Trophoblast cell (in vitro differentiated cells and primary cell): Measurements from ENCODE around the gene SP140L.
"Not testable (repeated sequence)": the region's sequence is repeated elsewhere in the genome, so short reads cannot be mapped to it uniquely, and the experiment has no call there.

Source experiments
- DNase-seq, 2 donors: peaks; one replicate each; pipeline ENCODE4 v3.0.0-alpha.2; 2016
- H2AFZ ChIP-seq: 2 replicates; pipeline ENCODE4 v1.6.1; 2013; ENCODE audit warnings: low read length, moderate library complexity, mild to moderate bottlenecking; ENCODE audit not compliant: insufficient read depth, poor library complexity
- H2AK5ac ChIP-seq: 2 replicates; pipeline ENCODE4 v1.6.1; 2013; ENCODE audit warnings: mild to moderate bottlenecking, low read length
- H2BK120ac ChIP-seq: 2 replicates; pipeline ENCODE4 v1.6.1; 2013; ENCODE audit warnings: low read length, mild to moderate bottlenecking, moderate library complexity; ENCODE audit not compliant: insufficient read depth, poor library complexity
- H2BK12ac ChIP-seq: 2 replicates; pipeline ENCODE4 v1.6.1; 2013; ENCODE audit warnings: mild to moderate bottlenecking, low read length, moderate library complexity
- H2BK5ac ChIP-seq: 2 replicates; pipeline ENCODE4 v1.6.1; 2013; ENCODE audit warnings: low read length, low read depth, moderate library complexity, mild to moderate bottlenecking; ENCODE audit not compliant: poor library complexity
- H3K14ac ChIP-seq: 2 replicates; pipeline ENCODE4 v1.6.1; 2013; ENCODE audit warnings: mild to moderate bottlenecking, low read length
- H3K18ac ChIP-seq: 2 replicates; pipeline ENCODE4 v1.6.1; 2013; ENCODE audit warnings: mild to moderate bottlenecking, low read length
- H3K23ac ChIP-seq: 2 replicates; pipeline ENCODE4 v1.6.1; 2013; ENCODE audit warnings: low read length
- H3K27ac ChIP-seq: 2 replicates; pipeline ENCODE4 v1.5.1; 2013; ENCODE audit warnings: low read depth, mild to moderate bottlenecking, inconsistent platforms, low read length, moderate library complexity
- H3K27me3 ChIP-seq: 2 replicates; pipeline ENCODE4 v1.6.1; 2013; ENCODE audit warnings: inconsistent platforms, mild to moderate bottlenecking, low read length, moderate library complexity; ENCODE audit not compliant: insufficient read depth
- H3K36me3 ChIP-seq, 2 experiments: 1 replicate in 1 of 2; 2 replicates in 1 of 2; pipeline ENCODE4 v1.6.1; 2013; ENCODE audit warnings: low read length in 2 of 2, mild to moderate bottlenecking in 2 of 2, moderate library complexity in 1 of 2; ENCODE audit not compliant: insufficient read depth in 2 of 2, control insufficient read depth in 1 of 2
- H3K4ac ChIP-seq: 2 replicates; pipeline ENCODE4 v1.6.1; 2013; ENCODE audit warnings: low read depth, mild to moderate bottlenecking, low read length, moderate library complexity
- H3K4me1 ChIP-seq, 2 experiments: 1 replicate in 1 of 2; 2 replicates in 1 of 2; pipeline ENCODE4 v1.6.1; 2013; ENCODE audit warnings: low read length in 2 of 2, mild to moderate bottlenecking in 2 of 2, moderate library complexity in 1 of 2; ENCODE audit not compliant: insufficient read depth in 2 of 2, control insufficient read depth in 1 of 2
- H3K4me2 ChIP-seq: 2 replicates; pipeline ENCODE4 v1.6.1; 2013; ENCODE audit warnings: inconsistent platforms, mild to moderate bottlenecking, low read length, moderate library complexity
- H3K4me3 ChIP-seq: 2 replicates; pipeline ENCODE4 v1.5.1; 2013; ENCODE audit warnings: mild to moderate bottlenecking, low read depth, low read length, inconsistent platforms
- H3K79me1 ChIP-seq: one replicate; pipeline ENCODE4 v1.6.1; 2013; ENCODE audit warnings: low read length
- H3K79me2 ChIP-seq: 2 replicates; pipeline ENCODE4 v1.6.1; 2013; ENCODE audit warnings: low read length, mild to moderate bottlenecking; ENCODE audit not compliant: control insufficient read depth, insufficient read depth, poor library complexity
- H3K9ac ChIP-seq: 2 replicates; pipeline ENCODE4 v1.6.1; 2013; ENCODE audit warnings: mild to moderate bottlenecking, low read length
- H3K9me3 ChIP-seq: 2 replicates; pipeline ENCODE4 v1.6.1; 2013; ENCODE audit warnings: low read depth, mild to moderate bottlenecking, control low read depth, inconsistent platforms, low read length; ENCODE audit not compliant: insufficient read depth
- H4K12ac ChIP-seq: 2 replicates; pipeline ENCODE4 v1.6.1; 2013; ENCODE audit warnings: low read depth, mild to moderate bottlenecking, low read length, moderate library complexity
- H4K8ac ChIP-seq: 2 replicates; pipeline ENCODE4 v1.6.1; 2013; ENCODE audit warnings: low read depth, mild to moderate bottlenecking, low read length, moderate library complexity
- H4K91ac ChIP-seq: one replicate; pipeline ENCODE4 v1.6.1; 2013; ENCODE audit warnings: low read depth, mild to moderate bottlenecking, low read length, moderate library complexity
- WGBS: extraction: QIAGEN DNeasy Blood & Tissue Kit; methylation state at CpG from one replicate; pipeline ENCODE4 v1.1.7; 2013; ENCODE audit warnings: missing lambda C conversion rate; ENCODE audit not compliant: insufficient read length, insufficient coverage; ENCODE audit errors: extremely low coverage; 5-methylcytosine and 5-hydroxymethylcytosine counted together

SP140L gene

GRCh38 chr2:230400041-230400440, 73.0 kb downstream of the SP140L start:
- no peak overlapping the region for H2BK120ac ChIP-seq
- no peak overlapping the region for H2AFZ ChIP-seq
- no CpG with 5 or more reads among the region's 7 CpGs for WGBS
- no peaks in the 10 kb centered on the region for H3K36me3 ChIP-seq
- no peak overlapping the region for H2BK5ac ChIP-seq
- H2AK5ac ChIP-seq = no peak overlapping the region
- H4K12ac ChIP-seq = no peak overlapping the region
- no peak overlapping the region for H2BK12ac ChIP-seq
- no peaks in the 10 kb centered on the region for H3K79me1 ChIP-seq
- no peak overlapping the region for H3K18ac ChIP-seq
- H3K23ac ChIP-seq = no peak overlapping the region
- H3K79me2 ChIP-seq = no peaks in the 10 kb centered on the region
- H3K27me3 ChIP-seq = no peaks in the 10 kb centered on the region
- no peak overlapping the region for H4K8ac ChIP-seq
- no peak overlapping the region for H3K4ac ChIP-seq
- no peak overlapping the region for H3K9ac ChIP-seq
- no peak overlapping the region for H3K4me2 ChIP-seq
- no peak overlapping the region for H3K4me3 ChIP-seq
- no peaks in the 10 kb centered on the region for H3K4me1 ChIP-seq
- H3K14ac ChIP-seq = no peak overlapping the region
- no peak overlapping the region for H4K91ac ChIP-seq
- no peaks in the 10 kb centered on the region for H3K9me3 ChIP-seq
- H3K27ac ChIP-seq = no peak overlapping the region
- no peak for DNase-seq

GRCh38 chr2:230400454-230400853, 73.5 kb downstream of the SP140L start:
- WGBS = no CpG with 5 or more reads among the region's 5 CpGs
- Histone ChIP-seq H2BK120ac (no peak overlapping the region), H4K12ac (no peak overlapping the region), H3K27me3 (no peaks in the 10 kb centered on the region), H3K4me3 (no peak overlapping the region), H3K9me3 (no peaks in the 10 kb centered on the region), H3K18ac (no peak overlapping the region), H3K4me1 (no peaks in the 10 kb centered on the region), H3K36me3 (no peaks in the 10 kb centered on the region), H2BK5ac (no peak overlapping the region), H3K9ac (no peak overlapping the region), H4K8ac (no peak overlapping the region), H3K79me1 (no peaks in the 10 kb centered on the region), H2BK12ac (no peak overlapping the region), H3K4ac (no peak overlapping the region), H4K91ac (no peak overlapping the region), H3K23ac (no peak overlapping the region), H3K4me2 (no peak overlapping the region), H3K79me2 (no peaks in the 10 kb centered on the region), H3K14ac (no peak overlapping the region), H3K27ac (no peak overlapping the region), H2AFZ (no peak overlapping the region), H2AK5ac (no peak overlapping the region)
- no peak for DNase-seq

- not testable (repeated sequence) for H3K18ac ChIP-seq, H3K4me2 ChIP-seq, H3K79me1 ChIP-seq, H2AK5ac ChIP-seq, H2AFZ ChIP-seq, H3K79me2 ChIP-seq, H3K4me3 ChIP-seq, H4K8ac ChIP-seq, H3K9ac ChIP-seq, H2BK120ac ChIP-seq, H3K36me3 ChIP-seq, H3K14ac ChIP-seq, H3K4me1 ChIP-seq, H3K4ac ChIP-seq, H4K12ac ChIP-seq, H4K91ac ChIP-seq, H3K23ac ChIP-seq, H2BK12ac ChIP-seq, DNase-seq, H2BK5ac ChIP-seq, H3K27ac ChIP-seq, H3K9me3 ChIP-seq, H3K27me3 ChIP-seq
- whole genome bisulfite sequencing = no CpG with 5 or more reads among the region's 6 CpGs
Observed at GRCh38 chr2:230401026-230401425, 74.0 kb downstream of the SP140L start.

DNA sequence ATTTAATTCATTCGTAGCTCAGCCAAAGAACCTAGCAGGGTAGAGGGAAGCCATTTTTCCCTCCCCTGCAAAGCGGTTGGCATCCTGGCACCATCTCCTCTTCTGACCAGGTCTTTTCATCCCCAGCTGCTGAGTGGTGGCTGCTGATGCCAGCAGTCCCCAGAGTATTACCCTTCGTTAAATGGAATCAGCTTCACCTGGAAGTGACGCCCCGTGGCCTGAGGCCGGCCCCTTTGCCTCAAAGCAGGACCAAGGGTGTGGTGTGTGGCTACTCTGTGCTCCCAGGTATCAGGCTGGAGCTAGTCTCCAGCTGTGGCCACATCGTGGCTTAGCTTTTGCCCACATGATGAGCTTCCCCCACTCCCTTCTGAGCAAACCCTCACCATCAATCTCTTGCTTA, 76.8 kb downstream of the SP140L start:
- no peak overlapping the region for H3K14ac ChIP-seq
- no peak overlapping the region for H3K4me3 ChIP-seq
- no peak overlapping the region for H3K23ac ChIP-seq
- no peaks in the 10 kb centered on the region for H3K27me3 ChIP-seq
- no peak overlapping the region for H2AK5ac ChIP-seq
- no peak overlapping the region for H3K18ac ChIP-seq
- no peaks in the 10 kb centered on the region for H3K79me2 ChIP-seq
- H2AFZ ChIP-seq = no peak overlapping the region
- no peaks in the 10 kb centered on the region for H3K4me1 ChIP-seq
- H2BK5ac ChIP-seq = no peak overlapping the region
- H2BK120ac ChIP-seq = no peak overlapping the region
- no CpG with 5 or more reads among the region's 7 CpGs for WGBS
- H3K9ac ChIP-seq = no peak overlapping the region
- H4K91ac ChIP-seq = no peak overlapping the region
- H4K8ac ChIP-seq = no peak overlapping the region
- no peak overlapping the region for H2BK12ac ChIP-seq
- H3K9me3 ChIP-seq = peaks cover 1% of the 10 kb centered on the region
- no peak for DNase-seq
- no peaks in the 10 kb centered on the region for H3K36me3 ChIP-seq
- no peak overlapping the region for H3K4me2 ChIP-seq
- no peaks in the 10 kb centered on the region for H3K79me1 ChIP-seq
- H4K12ac ChIP-seq = no peak overlapping the region
- no peak overlapping the region for H3K4ac ChIP-seq
- no peak overlapping the region for H3K27ac ChIP-seq
